Panc1 (cell line): ENCODE data around the gene WTAP. TPM values are rescaled to one million over a fixed set of nuclear protein-coding genes. Genes with fewer than 3 reads are reported as not detected.
A peak's percentile ranks its signal among the peaks of the same experiment; 100 is the strongest.

ENCODE experiments used
- ATAC-seq: fragments of 200-7000 bp; cut with Tn5 transposase; 2 replicates; pipeline ENCODE4 v1.9.1; 2020; ENCODE audit warnings: mild to moderate bottlenecking, moderate library complexity
- BruUV-seq: library from RNA; stranded (reverse); fragments of 400-500 nt; replicated peaks from 2 replicates; lab custom pipeline; 2021; lab: Mats Ljungman, UMichigan
- CTCF ChIA-PET: fragments of 300-600 bp; sonication (Branson Sonifier 250); formaldehyde crosslinking; loops from one replicate; lab custom pipeline; 2022; ENCODE audit warnings: antibody characterized with exemption; lab: Charles Lee
- POLR2A ChIA-PET: fragments of 300-600 bp; sonication (Branson Sonifier 250); formaldehyde crosslinking; loops from one replicate; lab custom pipeline; 2022; ENCODE audit warnings: antibody characterized with exemption; lab: Charles Lee
- DNase-seq: peaks from one replicate; pipeline ENCODE4 v3.0.0-alpha.2; 2010; ENCODE audit warnings: low read depth, low spot score
- H3K27ac ChIP-seq: 2 replicates; pipeline ENCODE4 v1.5.1; 2011; ENCODE audit warnings: mild to moderate bottlenecking, low read length, inconsistent platforms
- H3K27me3 ChIP-seq: fragments of 200-500 bp; sonication (Bioruptor generic); 2 replicates; pipeline ENCODE4 v1.6.0; 2014; ENCODE audit warnings: low read length, inconsistent platforms; ENCODE audit not compliant: control insufficient read depth, insufficient read depth
- H3K36me3 ChIP-seq: fragments of 200-500 bp; sonication (Bioruptor generic); 2 replicates; pipeline ENCODE4 v1.5.1; 2014; ENCODE audit warnings: inconsistent platforms, mild to moderate bottlenecking, low read length, moderate library complexity; ENCODE audit not compliant: control insufficient read depth, insufficient read depth
- H3K4me1 ChIP-seq: 2 replicates; pipeline ENCODE4 v1.5.1; 2011; ENCODE audit warnings: inconsistent platforms, mild to moderate bottlenecking, low read length, moderate library complexity; ENCODE audit not compliant: control insufficient read depth, insufficient read depth
- H3K4me3 ChIP-seq, 2 experiments: 2 replicates each; pipeline ENCODE4 v1.5.1; 2011 to 2012; ENCODE audit warnings: low read depth in 2 of 2, low read length in 2 of 2, mild to moderate bottlenecking in 2 of 2, inconsistent platforms in 1 of 2, moderate library complexity in 1 of 2
- H3K9me3 ChIP-seq: fragments of 200-500 bp; sonication (Bioruptor generic); 2 replicates; pipeline ENCODE4 v1.5.1; 2014; ENCODE audit warnings: low read depth, mild to moderate bottlenecking, inconsistent platforms, low read length, moderate library complexity; ENCODE audit not compliant: control insufficient read depth, insufficient read depth
- POLR2AphosphoS5 ChIP-seq: IDR thresholded peaks from 2 replicates; pipeline ENCODE4 v1.6.1; 2012; ENCODE audit warnings: mild to moderate bottlenecking, low read depth, low read length, moderate library complexity
- SIN3A ChIP-seq: IDR thresholded peaks from 2 replicates; pipeline ENCODE4 v1.6.1; 2012; ENCODE audit warnings: low read depth, mild to moderate bottlenecking, low read length, moderate library complexity, borderline replicate concordance; ENCODE audit not compliant: insufficient read depth
- TCF7L2 ChIP-seq: IDR thresholded peaks from 2 replicates; pipeline ENCODE4 v1.6.1; 2011; ENCODE audit warnings: mild to moderate bottlenecking, low read depth, low read length, inconsistent platforms
- in situ Hi-C: cut with HindIII; loops from 2 replicates; pipeline ENCODE4 v1.10.0; 2016; ENCODE audit warnings: low sequenced_read_pairs, low pct_unique_long_range_greater_than_20kb
- intact Hi-C: fragments of 100-400 bp; cut with micrococcal nuclease; formaldehyde crosslinking; loops from one replicate; pipeline ENCODE4 v1.10.0; 2022; ENCODE audit not compliant: unreplicated experiment
- total RNA-seq: library from RNA; stranded (reverse); gene quantifications from one replicate; pipeline ENCODE4 v1.2.1, GENCODE V29; 2021; ENCODE audit not compliant: unreplicated experiment
- TF ChIP-seq, protein P1 (sequence below): fragments of 450-650 bp; IDR thresholded peaks from 2 replicates; pipeline ENCODE4 v1.5.1; 2017; ENCODE audit warnings: mild to moderate bottlenecking
- TF ChIP-seq, protein P2 (sequence below), 2 experiments: IDR thresholded peaks; 2 replicates each; pipeline ENCODE4 v1.6.1; 2011 to 2012; ENCODE audit warnings: low read depth in 2 of 2, control low read depth in 1 of 2, low read length in 1 of 2, mild to moderate bottlenecking in 1 of 2, moderate library complexity in 1 of 2; ENCODE audit not compliant: insufficient read depth in 1 of 2

WTAP gene
- total RNA-seq, 1 experiment from 2014 or later = 112 TPM

- DNase-seq = no peak
- CTCF ChIA-PET = no interaction called here
- no peaks in the 10 kb centered on the region for H3K27me3 ChIP-seq
- intact Hi-C loops = no loop called here
- H3K9me3 ChIP-seq = no peaks in the 10 kb centered on the region
- TF ChIP-seq SIN3A (no peak), TCF7L2 (no peak), POLR2AphosphoS5 (no peak)
- TF ChIP-seq, protein P1, sequence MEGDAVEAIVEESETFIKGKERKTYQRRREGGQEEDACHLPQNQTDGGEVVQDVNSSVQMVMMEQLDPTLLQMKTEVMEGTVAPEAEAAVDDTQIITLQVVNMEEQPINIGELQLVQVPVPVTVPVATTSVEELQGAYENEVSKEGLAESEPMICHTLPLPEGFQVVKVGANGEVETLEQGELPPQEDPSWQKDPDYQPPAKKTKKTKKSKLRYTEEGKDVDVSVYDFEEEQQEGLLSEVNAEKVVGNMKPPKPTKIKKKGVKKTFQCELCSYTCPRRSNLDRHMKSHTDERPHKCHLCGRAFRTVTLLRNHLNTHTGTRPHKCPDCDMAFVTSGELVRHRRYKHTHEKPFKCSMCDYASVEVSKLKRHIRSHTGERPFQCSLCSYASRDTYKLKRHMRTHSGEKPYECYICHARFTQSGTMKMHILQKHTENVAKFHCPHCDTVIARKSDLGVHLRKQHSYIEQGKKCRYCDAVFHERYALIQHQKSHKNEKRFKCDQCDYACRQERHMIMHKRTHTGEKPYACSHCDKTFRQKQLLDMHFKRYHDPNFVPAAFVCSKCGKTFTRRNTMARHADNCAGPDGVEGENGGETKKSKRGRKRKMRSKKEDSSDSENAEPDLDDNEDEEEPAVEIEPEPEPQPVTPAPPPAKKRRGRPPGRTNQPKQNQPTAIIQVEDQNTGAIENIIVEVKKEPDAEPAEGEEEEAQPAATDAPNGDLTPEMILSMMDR = no peak
- TF ChIP-seq, protein P2, sequence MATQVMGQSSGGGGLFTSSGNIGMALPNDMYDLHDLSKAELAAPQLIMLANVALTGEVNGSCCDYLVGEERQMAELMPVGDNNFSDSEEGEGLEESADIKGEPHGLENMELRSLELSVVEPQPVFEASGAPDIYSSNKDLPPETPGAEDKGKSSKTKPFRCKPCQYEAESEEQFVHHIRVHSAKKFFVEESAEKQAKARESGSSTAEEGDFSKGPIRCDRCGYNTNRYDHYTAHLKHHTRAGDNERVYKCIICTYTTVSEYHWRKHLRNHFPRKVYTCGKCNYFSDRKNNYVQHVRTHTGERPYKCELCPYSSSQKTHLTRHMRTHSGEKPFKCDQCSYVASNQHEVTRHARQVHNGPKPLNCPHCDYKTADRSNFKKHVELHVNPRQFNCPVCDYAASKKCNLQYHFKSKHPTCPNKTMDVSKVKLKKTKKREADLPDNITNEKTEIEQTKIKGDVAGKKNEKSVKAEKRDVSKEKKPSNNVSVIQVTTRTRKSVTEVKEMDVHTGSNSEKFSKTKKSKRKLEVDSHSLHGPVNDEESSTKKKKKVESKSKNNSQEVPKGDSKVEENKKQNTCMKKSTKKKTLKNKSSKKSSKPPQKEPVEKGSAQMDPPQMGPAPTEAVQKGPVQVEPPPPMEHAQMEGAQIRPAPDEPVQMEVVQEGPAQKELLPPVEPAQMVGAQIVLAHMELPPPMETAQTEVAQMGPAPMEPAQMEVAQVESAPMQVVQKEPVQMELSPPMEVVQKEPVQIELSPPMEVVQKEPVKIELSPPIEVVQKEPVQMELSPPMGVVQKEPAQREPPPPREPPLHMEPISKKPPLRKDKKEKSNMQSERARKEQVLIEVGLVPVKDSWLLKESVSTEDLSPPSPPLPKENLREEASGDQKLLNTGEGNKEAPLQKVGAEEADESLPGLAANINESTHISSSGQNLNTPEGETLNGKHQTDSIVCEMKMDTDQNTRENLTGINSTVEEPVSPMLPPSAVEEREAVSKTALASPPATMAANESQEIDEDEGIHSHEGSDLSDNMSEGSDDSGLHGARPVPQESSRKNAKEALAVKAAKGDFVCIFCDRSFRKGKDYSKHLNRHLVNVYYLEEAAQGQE (IDR thresholded peaks at IDR 0.05; ENCODE audit: insufficient read depth in 1 of 2, low read depth in 2 of 2, low read length in 1 of 2) = no peak
- in situ Hi-C loops = no loop called here
- H3K4me1 ChIP-seq = peaks cover under 1% of the 10 kb centered on the region
- no peak overlapping the region for H3K27ac ChIP-seq
- POLR2A ChIA-PET = no interaction called here
- ATAC-seq = no peak
- peaks cover 48% of the 10 kb centered on the region for H3K36me3 ChIP-seq
- no TSS peak for BruUV-seq
- no peak overlapping the region for H3K4me3 ChIP-seq
Observed at GRCh38 chr6:159754401-159754800, 27.1 kb downstream of the WTAP start.

GRCh38 chr6:159754959-159755914 is 27.9 kb downstream of the WTAP start:
- ATAC-seq = 0 out of 2 replicates have a peak, but pooled peaks have one; percentile 35
- H3K36me3 ChIP-seq = peaks cover 46% of the 10 kb centered on the region
- DNase-seq = no peak
- H3K27me3 ChIP-seq = no peaks in the 10 kb centered on the region
- no peak overlapping the region for H3K27ac ChIP-seq
- in situ Hi-C loops = no loop called here
- intact Hi-C loops = no loop called here
- BruUV-seq = TSS peak; percentile 40
- ChIA-PET CTCF (no interaction called here), POLR2A (no interaction called here)
- no peak overlapping the region for H3K4me3 ChIP-seq
- H3K4me1 ChIP-seq = peaks cover 8% of the 10 kb centered on the region
- H3K9me3 ChIP-seq = no peaks in the 10 kb centered on the region
- no peak for TF ChIP-seq POLR2AphosphoS5
- TF ChIP-seq, protein P2 (IDR thresholded peaks at IDR 0.05; ENCODE audit: insufficient read depth in 1 of 2, low read depth in 2 of 2, low read length in 1 of 2) = no peak
- no peak for TF ChIP-seq SIN3A
- TF ChIP-seq, protein P1 = no peak
- TF ChIP-seq TCF7L2 = no peak
